Measurements from ENCODE around the gene MED15. TPM values are rescaled to one million over a fixed set of nuclear protein-coding genes. Genes with fewer than 3 reads are reported as not detected.

MED15 gene
- total RNA-seq, 1 donor from 2014 or later = 74.3 TPM

- no peaks in the 10 kb centered on the region for H3K36me3 ChIP-seq (ENCODE audit: control insufficient read depth, insufficient read depth, low read length)
- no peak overlapping the region for H3K4me3 ChIP-seq (ENCODE audit: low read depth, low read length)
- H3K27me3 ChIP-seq (ENCODE audit: control insufficient read depth, insufficient read depth, low read length) = peaks cover 11% of the 10 kb centered on the region
- DNase-seq (ENCODE audit: low read depth) = no peak
- TF ChIP-seq, protein P1, sequence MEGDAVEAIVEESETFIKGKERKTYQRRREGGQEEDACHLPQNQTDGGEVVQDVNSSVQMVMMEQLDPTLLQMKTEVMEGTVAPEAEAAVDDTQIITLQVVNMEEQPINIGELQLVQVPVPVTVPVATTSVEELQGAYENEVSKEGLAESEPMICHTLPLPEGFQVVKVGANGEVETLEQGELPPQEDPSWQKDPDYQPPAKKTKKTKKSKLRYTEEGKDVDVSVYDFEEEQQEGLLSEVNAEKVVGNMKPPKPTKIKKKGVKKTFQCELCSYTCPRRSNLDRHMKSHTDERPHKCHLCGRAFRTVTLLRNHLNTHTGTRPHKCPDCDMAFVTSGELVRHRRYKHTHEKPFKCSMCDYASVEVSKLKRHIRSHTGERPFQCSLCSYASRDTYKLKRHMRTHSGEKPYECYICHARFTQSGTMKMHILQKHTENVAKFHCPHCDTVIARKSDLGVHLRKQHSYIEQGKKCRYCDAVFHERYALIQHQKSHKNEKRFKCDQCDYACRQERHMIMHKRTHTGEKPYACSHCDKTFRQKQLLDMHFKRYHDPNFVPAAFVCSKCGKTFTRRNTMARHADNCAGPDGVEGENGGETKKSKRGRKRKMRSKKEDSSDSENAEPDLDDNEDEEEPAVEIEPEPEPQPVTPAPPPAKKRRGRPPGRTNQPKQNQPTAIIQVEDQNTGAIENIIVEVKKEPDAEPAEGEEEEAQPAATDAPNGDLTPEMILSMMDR (IDR thresholded peaks at IDR 0.05; ENCODE audit: insufficient read depth, low read length, poor library complexity, severe bottlenecking) = no peak
Observed at GRCh38 chr22:20629401-20629800, 122.0 kb downstream of the MED15 start.

DNA sequence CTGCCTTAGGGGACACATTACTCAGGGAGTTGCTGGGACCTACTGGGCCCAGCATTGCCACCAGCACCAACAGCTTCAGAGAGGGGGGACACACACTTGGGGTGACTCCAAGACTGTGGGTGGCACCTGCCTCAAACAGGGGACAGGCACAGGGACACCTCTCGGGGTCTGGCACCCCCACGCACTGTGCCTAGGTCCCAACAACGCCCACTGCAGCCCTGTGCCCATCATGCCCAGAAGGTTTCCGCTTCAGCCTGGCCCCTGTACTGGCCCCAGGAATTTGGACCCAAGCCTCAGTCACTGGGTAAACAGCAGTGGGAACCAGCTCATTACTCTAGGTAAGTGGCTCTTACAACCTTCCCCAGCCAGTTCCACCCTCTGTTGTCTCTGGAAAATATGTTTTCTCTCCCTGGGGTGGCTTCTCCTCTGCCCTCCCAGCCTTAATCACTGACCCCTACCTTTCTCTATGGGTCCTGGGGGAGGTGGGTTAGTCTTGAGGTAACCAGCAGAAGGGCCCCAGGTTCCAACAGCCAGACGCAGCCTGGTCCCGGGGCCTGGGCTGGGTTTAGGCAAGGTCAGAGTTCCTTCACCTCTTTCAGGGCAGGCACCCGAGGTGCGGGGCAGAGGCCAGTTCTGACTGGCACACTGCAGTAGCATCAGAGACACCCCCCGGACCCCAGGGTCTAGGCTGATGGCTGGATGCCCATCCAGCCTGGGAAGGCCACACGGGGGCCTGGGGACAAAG is 123.6 kb downstream of the MED15 start:
- H3K36me3 ChIP-seq (ENCODE audit: control insufficient read depth, insufficient read depth, low read length) = no peaks in the 10 kb centered on the region
- no peak overlapping the region for H3K4me3 ChIP-seq (ENCODE audit: low read depth, low read length)
- TF ChIP-seq, protein P1 (IDR thresholded peaks at IDR 0.05; ENCODE audit: insufficient read depth, low read length, poor library complexity, severe bottlenecking) = no peak
- DNase-seq (ENCODE audit: low read depth) = no peak
- peaks cover 13% of the 10 kb centered on the region for H3K27me3 ChIP-seq (ENCODE audit: control insufficient read depth, insufficient read depth, low read length)

- DNase-seq (ENCODE audit: low read depth) = no peak
- TF ChIP-seq, protein P1 (IDR thresholded peaks at IDR 0.05; ENCODE audit: insufficient read depth, low read length, poor library complexity, severe bottlenecking) = no peak
- Histone ChIP-seq H3K4me3 (ENCODE audit: low read depth, low read length) (no peak overlapping the region), H3K36me3 (ENCODE audit: control insufficient read depth, insufficient read depth, low read length) (no peaks in the 10 kb centered on the region), H3K27me3 (ENCODE audit: control insufficient read depth, insufficient read depth, low read length) (peaks cover 16% of the 10 kb centered on the region)
Observed at GRCh38 chr22:20632082-20632481, 124.7 kb downstream of the MED15 start.

GRCh38 chr22:20632518-20632917 is 125.1 kb downstream of the MED15 start:
- Histone ChIP-seq H3K36me3 (ENCODE audit: control insufficient read depth, insufficient read depth, low read length) (no peaks in the 10 kb centered on the region), H3K27me3 (ENCODE audit: control insufficient read depth, insufficient read depth, low read length) (peaks cover 12% of the 10 kb centered on the region), H3K4me3 (ENCODE audit: low read depth, low read length) (no peak overlapping the region)
- DNase-seq (ENCODE audit: low read depth) = no peak
- TF ChIP-seq, protein P1 (IDR thresholded peaks at IDR 0.05; ENCODE audit: insufficient read depth, low read length, poor library complexity, severe bottlenecking) = no peak

GRCh38 chr22:20634560-20635226 is 127.3 kb downstream of the MED15 start:
- TF ChIP-seq, protein P1 (IDR thresholded peaks at IDR 0.05; ENCODE audit: insufficient read depth, low read length, poor library complexity, severe bottlenecking) = no peak
- no peak for DNase-seq (ENCODE audit: low read depth)
- Histone ChIP-seq H3K36me3 (ENCODE audit: control insufficient read depth, insufficient read depth, low read length) (no peaks in the 10 kb centered on the region), H3K27me3 (ENCODE audit: control insufficient read depth, insufficient read depth, low read length) (peaks cover 12% of the 10 kb centered on the region), H3K4me3 (ENCODE audit: low read depth, low read length) (no peak overlapping the region)
